HepG2 (cell line): ENCODE data around the gene TPBG. TPM values are rescaled to one million over a fixed set of nuclear protein-coding genes. Genes with fewer than 3 reads are reported as not detected.

ENCODE experiments used
- BHLHE40 ChIP-seq: IDR thresholded peaks from 2 replicates; pipeline ENCODE4 v1.6.1; 2011; ENCODE audit warnings: low read length, improper control_type of control experiment
- CC2D1A ChIP-seq: sonication (generic); formaldehyde crosslinking; IDR thresholded peaks from 2 replicates; pipeline ENCODE4 v1.8.1; 2023; ENCODE audit warnings: mild to moderate bottlenecking, missing genetic modification reagents
- GABPB1 ChIP-seq: IDR thresholded peaks from 2 replicates; pipeline ENCODE4 v1.6.1; 2016; ENCODE audit warnings: mild to moderate bottlenecking, missing genetic modification reagents, moderate library complexity, missing compliant biosample characterization
- GLI4 ChIP-seq: sonication (generic); formaldehyde crosslinking; IDR thresholded peaks from 2 replicates; pipeline ENCODE4 v1.5.1; 2020; ENCODE audit warnings: missing genetic modification reagents, mild to moderate bottlenecking, moderate library complexity, borderline replicate concordance
- GMEB1 ChIP-seq: sonication (generic); formaldehyde crosslinking; IDR thresholded peaks from 2 replicates; pipeline ENCODE4 v1.5.1; 2020; ENCODE audit warnings: missing genetic modification reagents, mild to moderate bottlenecking, borderline replicate concordance
- HNRNPLL ChIP-seq: fragments of 200-400 bp; formaldehyde crosslinking; IDR thresholded peaks from 2 replicates; pipeline ENCODE4 v1.6.1; 2017; ENCODE audit warnings: mild to moderate bottlenecking, low read depth, low read length; ENCODE audit not compliant: poor library complexity, severe bottlenecking
- JARID2 ChIP-seq: sonication (generic); formaldehyde crosslinking; IDR thresholded peaks from 2 replicates; pipeline ENCODE4 v1.8.1; 2023; ENCODE audit warnings: missing genetic modification reagents, inconsistent platforms; ENCODE audit not compliant: insufficient replicate concordance
- MAF1 ChIP-seq: sonication (generic); formaldehyde crosslinking; IDR thresholded peaks from 2 replicates; pipeline ENCODE4 v1.5.0; 2020; ENCODE audit warnings: missing genetic modification reagents, borderline replicate concordance
- NCOA2 ChIP-seq: sonication (generic); formaldehyde crosslinking; IDR thresholded peaks from 2 replicates; pipeline ENCODE4 v1.8.0; 2022; ENCODE audit warnings: inconsistent platforms
- POGZ ChIP-seq: sonication (generic); formaldehyde crosslinking; IDR thresholded peaks from 2 replicates; pipeline ENCODE4 v1.4.0; 2020; ENCODE audit warnings: mild to moderate bottlenecking, missing genetic modification reagents
- RAD21 ChIP-seq: fragments of 450-650 bp; formaldehyde crosslinking; IDR thresholded peaks from 2 replicates; pipeline ENCODE4 v1.5.0; 2020; ENCODE audit warnings: mild to moderate bottlenecking
- RBM39 ChIP-seq: fragments of 200-400 bp; formaldehyde crosslinking; IDR thresholded peaks from one replicate; pipeline ENCODE4 v1.6.1; 2018; ENCODE audit warnings: antibody characterized with exemption, mild to moderate bottlenecking, low read depth, low read length; ENCODE audit not compliant: poor library complexity, severe bottlenecking
- RORA ChIP-seq: sonication (generic); formaldehyde crosslinking; IDR thresholded peaks from 2 replicates; pipeline ENCODE4 v1.5.0; 2020; ENCODE audit warnings: mild to moderate bottlenecking, missing genetic modification reagents, moderate library complexity
- SNAPC5 ChIP-seq: sonication (generic); formaldehyde crosslinking; IDR thresholded peaks from 2 replicates; pipeline ENCODE4 v1.8.1; 2023; ENCODE audit warnings: mild to moderate bottlenecking, missing genetic modification reagents, borderline replicate concordance
- TCF7 ChIP-seq: sonication (generic); IDR thresholded peaks from 2 replicates; pipeline ENCODE4 v1.6.1; 2016; ENCODE audit warnings: antibody characterized with exemption, low read depth
- ZMYM4 ChIP-seq: sonication (generic); formaldehyde crosslinking; IDR thresholded peaks from 2 replicates; pipeline ENCODE4 v1.8.1; 2023; ENCODE audit warnings: mild to moderate bottlenecking, missing genetic modification reagents
- ZNF335 ChIP-seq: sonication (generic); formaldehyde crosslinking; IDR thresholded peaks from 2 replicates; pipeline ENCODE4 v1.4.0; 2020; ENCODE audit warnings: missing genetic modification reagents
- ZNF354B ChIP-seq: sonication (generic); formaldehyde crosslinking; IDR thresholded peaks from 2 replicates; pipeline ENCODE4 v1.8.0; 2022; ENCODE audit warnings: mild to moderate bottlenecking, missing genetic modification reagents
- ZNF552 ChIP-seq: sonication (generic); formaldehyde crosslinking; IDR thresholded peaks from 2 replicates; pipeline ENCODE4 v1.9.0; 2022; ENCODE audit warnings: missing genetic modification reagents, mild to moderate bottlenecking, borderline replicate concordance
- ZNF816 ChIP-seq: sonication (generic); formaldehyde crosslinking; IDR thresholded peaks from 2 replicates; pipeline ENCODE4 v1.8.0; 2022; ENCODE audit warnings: missing genetic modification reagents, mild to moderate bottlenecking, borderline replicate concordance
- ZSCAN9 ChIP-seq: IDR thresholded peaks from 2 replicates; pipeline ENCODE4 v1.6.1; 2016; ENCODE audit warnings: borderline replicate concordance
- polyA plus RNA-seq, 8 experiments: library from polyadenylated mRNA; depleted of rRNA in 3 of 8; stranded (reverse) in 7 of 8; unstranded in 1 of 8; fragments of >200 nt; fragmentation: Illumina TruSeq in 4 of 8; extraction: Trizol in 4 of 8; gene quantifications; 2 replicates each; pipeline versions ENCODE4 v1.2.1 to v1.2.3, GENCODE V29; 2011 to 2016; ENCODE audit warnings: low read depth in 4 of 8, missing spikeins in 1 of 8, mixed read lengths in 1 of 8; ENCODE audit not compliant: insufficient read depth in 1 of 8
- total RNA-seq, 5 experiments: library from RNA; depleted of rRNA; stranded (reverse); fragments of >200 nt; fragmentation: Illumina TruSeq; extraction: Trizol; gene quantifications; 2 replicates each; pipeline ENCODE4 v1.2.3, GENCODE V29; 2016; ENCODE audit warnings: low read depth in 1 of 5
- TF ChIP-seq, protein P1 (sequence below): sonication (generic); formaldehyde crosslinking; IDR thresholded peaks from 2 replicates; pipeline ENCODE4 v1.4.0; 2020; ENCODE audit warnings: missing genetic modification reagents
- TF ChIP-seq, protein P2 (sequence below): IDR thresholded peaks from 2 replicates; pipeline ENCODE4 v1.6.1; 2016; ENCODE audit warnings: control low read depth
- TF ChIP-seq, protein P3 (sequence below): IDR thresholded peaks from 2 replicates; pipeline ENCODE4 v1.6.1; 2016; ENCODE audit warnings: mild to moderate bottlenecking, missing biosample characterization, missing genetic modification reagents
- TF ChIP-seq, protein P4 (sequence below): IDR thresholded peaks from 2 replicates; pipeline ENCODE4 v1.6.1; 2016; ENCODE audit warnings: mild to moderate bottlenecking

TPBG gene
- total and polyA plus RNA-seq, 2 of the 13 experiments (the other 11 are each of a cell fraction or from before 2014, with no cell fraction given) = 0.73 to 0.75 TPM

- peak; percentile 37; the same call in 1 of the 2 replicates for TF ChIP-seq GABPB1 (CRISPR knock-in tag)
- TF ChIP-seq BHLHE40 = peak; percentile 59; the same call in 1 of the 2 replicates
- TF ChIP-seq, protein P1, sequence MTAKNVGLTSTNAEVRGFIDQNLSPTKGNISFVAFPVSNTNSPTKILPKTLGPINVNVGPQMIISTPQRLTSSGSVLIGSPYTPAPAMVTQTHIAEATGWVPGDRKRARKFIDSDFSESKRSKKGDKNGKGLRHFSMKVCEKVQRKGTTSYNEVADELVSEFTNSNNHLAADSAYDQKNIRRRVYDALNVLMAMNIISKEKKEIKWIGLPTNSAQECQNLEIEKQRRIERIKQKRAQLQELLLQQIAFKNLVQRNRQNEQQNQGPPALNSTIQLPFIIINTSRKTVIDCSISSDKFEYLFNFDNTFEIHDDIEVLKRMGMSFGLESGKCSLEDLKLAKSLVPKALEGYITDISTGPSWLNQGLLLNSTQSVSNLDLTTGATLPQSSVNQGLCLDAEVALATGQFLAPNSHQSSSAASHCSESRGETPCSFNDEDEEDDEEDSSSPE (CRISPR knock-in tag) = peak; percentile 42; the same call in 1 of the 2 replicates
- no peak for TF ChIP-seq NCOA2
- no peak for TF ChIP-seq JARID2 (CRISPR knock-in tag)
- no peak for TF ChIP-seq ZNF335 (CRISPR knock-in tag)
- no peak for TF ChIP-seq RORA (CRISPR knock-in tag)
- no peak for TF ChIP-seq CC2D1A (CRISPR knock-in tag)
- TF ChIP-seq SNAPC5 = no peak
- TF ChIP-seq, protein P2, sequence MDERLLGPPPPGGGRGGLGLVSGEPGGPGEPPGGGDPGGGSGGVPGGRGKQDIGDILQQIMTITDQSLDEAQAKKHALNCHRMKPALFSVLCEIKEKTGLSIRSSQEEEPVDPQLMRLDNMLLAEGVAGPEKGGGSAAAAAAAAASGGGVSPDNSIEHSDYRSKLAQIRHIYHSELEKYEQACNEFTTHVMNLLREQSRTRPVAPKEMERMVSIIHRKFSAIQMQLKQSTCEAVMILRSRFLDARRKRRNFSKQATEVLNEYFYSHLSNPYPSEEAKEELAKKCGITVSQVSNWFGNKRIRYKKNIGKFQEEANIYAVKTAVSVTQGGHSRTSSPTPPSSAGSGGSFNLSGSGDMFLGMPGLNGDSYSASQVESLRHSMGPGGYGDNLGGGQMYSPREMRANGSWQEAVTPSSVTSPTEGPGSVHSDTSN = no peak
- TF ChIP-seq, protein P3, sequence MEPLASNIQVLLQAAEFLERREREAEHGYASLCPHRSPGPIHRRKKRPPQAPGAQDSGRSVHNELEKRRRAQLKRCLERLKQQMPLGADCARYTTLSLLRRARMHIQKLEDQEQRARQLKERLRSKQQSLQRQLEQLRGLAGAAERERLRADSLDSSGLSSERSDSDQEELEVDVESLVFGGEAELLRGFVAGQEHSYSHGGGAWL = no peak; the same call in 1 of the 2 replicates
- TF ChIP-seq ZSCAN9 = 0 out of 2 replicates have a peak, but pooled peaks have one; percentile 26
- TF ChIP-seq HNRNPLL = peak; percentile 68
- no peak for TF ChIP-seq ZNF552 (CRISPR knock-in tag)
- TF ChIP-seq RBM39 = peak; percentile 44
- TF ChIP-seq ZMYM4 (CRISPR knock-in tag) = 0 out of 2 replicates have a peak, but pooled peaks have one; percentile 13
- TF ChIP-seq POGZ (CRISPR knock-in tag) = no peak
- no peak for TF ChIP-seq GLI4
- TF ChIP-seq, protein P4, sequence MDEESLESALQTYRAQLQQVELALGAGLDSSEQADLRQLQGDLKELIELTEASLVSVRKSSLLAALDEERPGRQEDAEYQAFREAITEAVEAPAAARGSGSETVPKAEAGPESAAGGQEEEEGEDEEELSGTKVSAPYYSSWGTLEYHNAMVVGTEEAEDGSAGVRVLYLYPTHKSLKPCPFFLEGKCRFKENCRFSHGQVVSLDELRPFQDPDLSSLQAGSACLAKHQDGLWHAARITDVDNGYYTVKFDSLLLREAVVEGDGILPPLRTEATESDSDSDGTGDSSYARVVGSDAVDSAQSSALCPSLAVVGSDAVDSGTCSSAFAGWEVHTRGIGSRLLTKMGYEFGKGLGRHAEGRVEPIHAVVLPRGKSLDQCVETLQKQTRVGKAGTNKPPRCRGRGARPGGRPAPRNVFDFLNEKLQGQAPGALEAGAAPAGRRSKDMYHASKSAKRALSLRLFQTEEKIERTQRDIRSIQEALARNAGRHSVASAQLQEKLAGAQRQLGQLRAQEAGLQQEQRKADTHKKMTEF (CRISPR knock-in tag) = no peak
- TF ChIP-seq ZNF816 (CRISPR knock-in tag) = 0 out of 2 replicates have a peak, but pooled peaks have one; percentile 60
- no peak for TF ChIP-seq GMEB1 (CRISPR knock-in tag)
- 0 out of 2 replicates have a peak, but pooled peaks have one; percentile 18 for TF ChIP-seq RAD21 (CRISPR knock-in tag)
- TF ChIP-seq ZNF354B (CRISPR knock-in tag) = no peak
- TF ChIP-seq TCF7 = no peak
- no peak for TF ChIP-seq MAF1 (CRISPR knock-in tag)
These were observed at the start of gene TPBG (continued) for GRCh38 chr6:82363428-82364086.
